IMR-90 (cell line): ENCODE measurements around the gene HMG20A.

ENCODE experiments used
- CEBPB ChIP-seq: IDR thresholded peaks from 2 replicates; pipeline ENCODE4 v1.6.1; 2012; ENCODE audit warnings: low read depth, low read length, improper control_type of control experiment
- CTCF ChIP-seq: conservative IDR thresholded peaks from 2 replicates; pipeline ENCODE4 v1.5.1; 2012; ENCODE audit warnings: mild to moderate bottlenecking, low read depth, low read length, improper control_type of control experiment
- MAFK ChIP-seq: IDR thresholded peaks from 2 replicates; pipeline ENCODE4 v1.6.1; 2012; ENCODE audit warnings: low read depth, low read length, improper control_type of control experiment
- MAZ ChIP-seq: IDR thresholded peaks from 2 replicates; pipeline ENCODE4 v1.6.1; 2012; ENCODE audit warnings: low read depth, mild to moderate bottlenecking, low read length, improper control_type of control experiment, moderate library complexity, borderline replicate concordance
- POLR2A ChIP-seq: IDR thresholded peaks from 2 replicates; pipeline ENCODE4 v1.6.1; 2012; ENCODE audit warnings: mild to moderate bottlenecking, low read depth, low read length
- RAD21 ChIP-seq: IDR thresholded peaks from 2 replicates; pipeline ENCODE4 v1.6.1; 2012; ENCODE audit warnings: low read length, improper control_type of control experiment
- RCOR1 ChIP-seq: IDR thresholded peaks from 2 replicates; pipeline ENCODE4 v1.6.1; 2012; ENCODE audit warnings: mild to moderate bottlenecking, low read length, improper control_type of control experiment; ENCODE audit not compliant: insufficient replicate concordance
- RFX5 ChIP-seq: IDR thresholded peaks from 2 replicates; pipeline ENCODE4 v1.8.0; 2012; ENCODE audit warnings: low read depth, mild to moderate bottlenecking, low read length, moderate library complexity
- SMC3 ChIP-seq: fragments of 150-350 bp; IDR thresholded peaks from 2 replicates; pipeline ENCODE4 v1.6.1; 2016; ENCODE audit warnings: low read depth, mild to moderate bottlenecking, antibody characterized with exemption, low read length, moderate library complexity

GRCh38 chr15:77499087-77499760 is 78.5 kb downstream of the HMG20A start:
- TF ChIP-seq CTCF (no peak), POLR2A (no peak), RAD21 (no peak), CEBPB (no peak), SMC3 (no peak), RCOR1 (no peak), RFX5 (no peak), MAFK (no peak), MAZ (no peak)
